Measurements from ENCODE around the gene FLOT1.
A peak's percentile ranks its signal among the peaks of the same experiment; 100 is the strongest.

FLOT1 gene

DNA sequence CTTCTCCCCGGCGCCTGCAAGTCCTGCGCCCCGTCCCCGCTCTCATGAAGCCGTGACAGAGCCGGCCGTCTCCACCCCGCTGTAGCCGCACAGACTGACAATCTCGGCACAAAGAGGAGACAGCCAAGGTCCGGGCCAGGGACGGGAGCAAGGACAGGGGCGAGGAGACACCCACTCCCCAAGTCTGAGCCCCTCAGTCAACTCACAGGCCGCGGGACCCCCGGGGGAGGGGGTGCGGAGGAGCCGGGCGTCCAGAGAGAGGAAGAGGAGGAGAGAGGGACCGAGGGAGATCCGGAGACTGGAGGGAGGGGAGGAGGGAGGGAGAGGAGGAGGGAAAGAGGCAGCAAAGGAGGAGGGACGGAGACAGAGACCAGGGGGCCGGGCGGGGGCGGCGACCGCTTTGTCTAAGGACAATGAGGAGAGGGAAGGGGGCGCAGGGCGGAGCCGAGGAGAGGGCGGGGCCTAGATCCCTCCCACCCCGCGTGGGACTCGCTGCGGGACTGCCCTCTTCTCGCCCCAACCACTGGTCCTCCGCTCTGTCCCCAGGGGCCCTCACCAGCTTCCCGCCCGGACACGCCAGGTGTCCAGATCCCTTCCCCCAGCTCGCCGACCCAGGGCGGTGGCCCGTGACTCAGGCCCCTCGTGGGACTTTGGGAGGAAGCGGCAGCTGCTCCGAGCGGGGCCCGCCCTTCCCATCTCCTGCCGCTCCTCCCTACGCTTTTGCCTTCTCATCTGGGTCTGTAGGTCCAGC is 55.4 kb downstream of the FLOT1 start (continued):
- no peak for TF ChIP-seq ZNF530 (tag by site-specific recombination; IDR thresholded peaks at IDR 0.05; ENCODE audit: low read depth)
- TF ChIP-seq ZNF140 (tag by site-specific recombination; IDR thresholded peaks at IDR 0.05), result no peak
- no peak for TF ChIP-seq ZNF585B (tag by site-specific recombination; IDR thresholded peaks at IDR 0.05)
- no peak for TF ChIP-seq ZBTB1 (tag by site-specific recombination; IDR thresholded peaks at IDR 0.05)
- no peak for TF ChIP-seq ZNF211 (tag by site-specific recombination; IDR thresholded peaks at IDR 0.05; ENCODE audit: low read depth)
- no peak for TF ChIP-seq ZNF707 (tag by site-specific recombination; IDR thresholded peaks at IDR 0.05)
- peak; percentile 97 for TF ChIP-seq SP2 (tag by site-specific recombination; IDR thresholded peaks at IDR 0.05)
- TF ChIP-seq ZNF777 (tag by site-specific recombination; IDR thresholded peaks at IDR 0.05; ENCODE audit: borderline replicate concordance), result no peak
- TF ChIP-seq ZNF701 (tag by site-specific recombination; IDR thresholded peaks at IDR 0.05), result no peak
- TF ChIP-seq SCRT1 (tag by site-specific recombination; IDR thresholded peaks at IDR 0.05; ENCODE audit: borderline replicate concordance), result no peak
- TF ChIP-seq ZSCAN30 (tag by site-specific recombination; IDR thresholded peaks at IDR 0.05), result no peak
- TF ChIP-seq KLF1 (tag by site-specific recombination; IDR thresholded peaks at IDR 0.05), result peak; percentile 99
- TF ChIP-seq, protein P1, sequence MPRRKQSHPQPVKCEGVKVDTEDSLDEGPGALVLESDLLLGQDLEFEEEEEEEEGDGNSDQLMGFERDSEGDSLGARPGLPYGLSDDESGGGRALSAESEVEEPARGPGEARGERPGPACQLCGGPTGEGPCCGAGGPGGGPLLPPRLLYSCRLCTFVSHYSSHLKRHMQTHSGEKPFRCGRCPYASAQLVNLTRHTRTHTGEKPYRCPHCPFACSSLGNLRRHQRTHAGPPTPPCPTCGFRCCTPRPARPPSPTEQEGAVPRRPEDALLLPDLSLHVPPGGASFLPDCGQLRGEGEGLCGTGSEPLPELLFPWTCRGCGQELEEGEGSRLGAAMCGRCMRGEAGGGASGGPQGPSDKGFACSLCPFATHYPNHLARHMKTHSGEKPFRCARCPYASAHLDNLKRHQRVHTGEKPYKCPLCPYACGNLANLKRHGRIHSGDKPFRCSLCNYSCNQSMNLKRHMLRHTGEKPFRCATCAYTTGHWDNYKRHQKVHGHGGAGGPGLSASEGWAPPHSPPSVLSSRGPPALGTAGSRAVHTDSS (tag by site-specific recombination; IDR thresholded peaks at IDR 0.05), result peak; percentile 90
- no peak for TF ChIP-seq ZNF138 (tag by site-specific recombination; IDR thresholded peaks at IDR 0.05; ENCODE audit: borderline replicate concordance)
- no peak for TF ChIP-seq ZNF473 (tag by site-specific recombination; IDR thresholded peaks at IDR 0.05)
- TF ChIP-seq ZNF292 (tag by site-specific recombination; IDR thresholded peaks at IDR 0.05; ENCODE audit: borderline replicate concordance, low read depth), result no peak
- no peak for TF ChIP-seq ZNF626 (tag by site-specific recombination; IDR thresholded peaks at IDR 0.05)
- TF ChIP-seq WT1 (tag by site-specific recombination; IDR thresholded peaks at IDR 0.05), result peak; percentile 82
- TF ChIP-seq, protein P2, sequence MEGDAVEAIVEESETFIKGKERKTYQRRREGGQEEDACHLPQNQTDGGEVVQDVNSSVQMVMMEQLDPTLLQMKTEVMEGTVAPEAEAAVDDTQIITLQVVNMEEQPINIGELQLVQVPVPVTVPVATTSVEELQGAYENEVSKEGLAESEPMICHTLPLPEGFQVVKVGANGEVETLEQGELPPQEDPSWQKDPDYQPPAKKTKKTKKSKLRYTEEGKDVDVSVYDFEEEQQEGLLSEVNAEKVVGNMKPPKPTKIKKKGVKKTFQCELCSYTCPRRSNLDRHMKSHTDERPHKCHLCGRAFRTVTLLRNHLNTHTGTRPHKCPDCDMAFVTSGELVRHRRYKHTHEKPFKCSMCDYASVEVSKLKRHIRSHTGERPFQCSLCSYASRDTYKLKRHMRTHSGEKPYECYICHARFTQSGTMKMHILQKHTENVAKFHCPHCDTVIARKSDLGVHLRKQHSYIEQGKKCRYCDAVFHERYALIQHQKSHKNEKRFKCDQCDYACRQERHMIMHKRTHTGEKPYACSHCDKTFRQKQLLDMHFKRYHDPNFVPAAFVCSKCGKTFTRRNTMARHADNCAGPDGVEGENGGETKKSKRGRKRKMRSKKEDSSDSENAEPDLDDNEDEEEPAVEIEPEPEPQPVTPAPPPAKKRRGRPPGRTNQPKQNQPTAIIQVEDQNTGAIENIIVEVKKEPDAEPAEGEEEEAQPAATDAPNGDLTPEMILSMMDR (tag by site-specific recombination; IDR thresholded peaks at IDR 0.05), result peak; percentile 4; the same call in 1 of the 2 replicates
- TF ChIP-seq ZFP41 (tag by site-specific recombination; IDR thresholded peaks at IDR 0.05; ENCODE audit: borderline replicate concordance), result no peak
- peak; percentile 84 for TF ChIP-seq KLF9 (tag by site-specific recombination; IDR thresholded peaks at IDR 0.05; ENCODE audit: low read depth)
- TF ChIP-seq, protein P3, sequence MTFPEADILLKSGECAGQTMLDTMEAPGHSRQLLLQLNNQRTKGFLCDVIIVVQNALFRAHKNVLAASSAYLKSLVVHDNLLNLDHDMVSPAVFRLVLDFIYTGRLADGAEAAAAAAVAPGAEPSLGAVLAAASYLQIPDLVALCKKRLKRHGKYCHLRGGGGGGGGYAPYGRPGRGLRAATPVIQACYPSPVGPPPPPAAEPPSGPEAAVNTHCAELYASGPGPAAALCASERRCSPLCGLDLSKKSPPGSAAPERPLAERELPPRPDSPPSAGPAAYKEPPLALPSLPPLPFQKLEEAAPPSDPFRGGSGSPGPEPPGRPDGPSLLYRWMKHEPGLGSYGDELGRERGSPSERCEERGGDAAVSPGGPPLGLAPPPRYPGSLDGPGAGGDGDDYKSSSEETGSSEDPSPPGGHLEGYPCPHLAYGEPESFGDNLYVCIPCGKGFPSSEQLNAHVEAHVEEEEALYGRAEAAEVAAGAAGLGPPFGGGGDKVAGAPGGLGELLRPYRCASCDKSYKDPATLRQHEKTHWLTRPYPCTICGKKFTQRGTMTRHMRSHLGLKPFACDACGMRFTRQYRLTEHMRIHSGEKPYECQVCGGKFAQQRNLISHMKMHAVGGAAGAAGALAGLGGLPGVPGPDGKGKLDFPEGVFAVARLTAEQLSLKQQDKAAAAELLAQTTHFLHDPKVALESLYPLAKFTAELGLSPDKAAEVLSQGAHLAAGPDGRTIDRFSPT (tag by site-specific recombination; IDR thresholded peaks at IDR 0.05), result peak; percentile 73
- TF ChIP-seq ZNF776 (tag by site-specific recombination; IDR thresholded peaks at IDR 0.05; ENCODE audit: borderline replicate concordance), result no peak
- no peak for TF ChIP-seq ZNF221 (tag by site-specific recombination; IDR thresholded peaks at IDR 0.05; ENCODE audit: borderline replicate concordance)
- no peak for TF ChIP-seq ZNF558 (tag by site-specific recombination; IDR thresholded peaks at IDR 0.05)
- TF ChIP-seq ZNF239 (tag by site-specific recombination; IDR thresholded peaks at IDR 0.05), result no peak
- TF ChIP-seq ZNF571 (tag by site-specific recombination; IDR thresholded peaks at IDR 0.05), result no peak
- no peak for TF ChIP-seq OVOL3 (tag by site-specific recombination; IDR thresholded peaks at IDR 0.05)
- TF ChIP-seq, protein P4, sequence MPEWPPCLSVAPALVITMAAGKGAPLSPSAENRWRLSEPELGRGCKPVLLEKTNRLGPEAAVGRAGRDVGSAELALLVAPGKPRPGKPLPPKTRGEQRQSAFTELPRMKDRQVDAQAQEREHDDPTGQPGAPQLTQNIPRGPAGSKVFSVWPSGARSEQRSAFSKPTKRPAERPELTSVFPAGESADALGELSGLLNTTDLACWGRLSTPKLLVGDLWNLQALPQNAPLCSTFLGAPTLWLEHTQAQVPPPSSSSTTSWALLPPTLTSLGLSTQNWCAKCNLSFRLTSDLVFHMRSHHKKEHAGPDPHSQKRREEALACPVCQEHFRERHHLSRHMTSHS (tag by site-specific recombination; IDR thresholded peaks at IDR 0.05), result no peak
- no peak for TF ChIP-seq ZNF214 (tag by site-specific recombination; IDR thresholded peaks at IDR 0.05; ENCODE audit: borderline replicate concordance)
- peak; percentile 55 for TF ChIP-seq ZSCAN23 (tag by site-specific recombination; IDR thresholded peaks at IDR 0.05)
- TF ChIP-seq, protein P5, sequence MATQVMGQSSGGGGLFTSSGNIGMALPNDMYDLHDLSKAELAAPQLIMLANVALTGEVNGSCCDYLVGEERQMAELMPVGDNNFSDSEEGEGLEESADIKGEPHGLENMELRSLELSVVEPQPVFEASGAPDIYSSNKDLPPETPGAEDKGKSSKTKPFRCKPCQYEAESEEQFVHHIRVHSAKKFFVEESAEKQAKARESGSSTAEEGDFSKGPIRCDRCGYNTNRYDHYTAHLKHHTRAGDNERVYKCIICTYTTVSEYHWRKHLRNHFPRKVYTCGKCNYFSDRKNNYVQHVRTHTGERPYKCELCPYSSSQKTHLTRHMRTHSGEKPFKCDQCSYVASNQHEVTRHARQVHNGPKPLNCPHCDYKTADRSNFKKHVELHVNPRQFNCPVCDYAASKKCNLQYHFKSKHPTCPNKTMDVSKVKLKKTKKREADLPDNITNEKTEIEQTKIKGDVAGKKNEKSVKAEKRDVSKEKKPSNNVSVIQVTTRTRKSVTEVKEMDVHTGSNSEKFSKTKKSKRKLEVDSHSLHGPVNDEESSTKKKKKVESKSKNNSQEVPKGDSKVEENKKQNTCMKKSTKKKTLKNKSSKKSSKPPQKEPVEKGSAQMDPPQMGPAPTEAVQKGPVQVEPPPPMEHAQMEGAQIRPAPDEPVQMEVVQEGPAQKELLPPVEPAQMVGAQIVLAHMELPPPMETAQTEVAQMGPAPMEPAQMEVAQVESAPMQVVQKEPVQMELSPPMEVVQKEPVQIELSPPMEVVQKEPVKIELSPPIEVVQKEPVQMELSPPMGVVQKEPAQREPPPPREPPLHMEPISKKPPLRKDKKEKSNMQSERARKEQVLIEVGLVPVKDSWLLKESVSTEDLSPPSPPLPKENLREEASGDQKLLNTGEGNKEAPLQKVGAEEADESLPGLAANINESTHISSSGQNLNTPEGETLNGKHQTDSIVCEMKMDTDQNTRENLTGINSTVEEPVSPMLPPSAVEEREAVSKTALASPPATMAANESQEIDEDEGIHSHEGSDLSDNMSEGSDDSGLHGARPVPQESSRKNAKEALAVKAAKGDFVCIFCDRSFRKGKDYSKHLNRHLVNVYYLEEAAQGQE (tag by site-specific recombination; IDR thresholded peaks at IDR 0.05), result no peak
